H1 (cell line): Measurements from ENCODE around the gene ZNF805. TPM values are rescaled to one million over a fixed set of nuclear protein-coding genes. Genes with fewer than 3 reads are reported as not detected.

Source experiments
- CTCF ChIA-PET: fragments of 300-600 bp; sonication (Branson Sonifier 250); formaldehyde crosslinking; loops from one replicate; lab custom pipeline; 2021; ENCODE audit not compliant: partially characterized antibody; lab: Charles Lee
- POLR2A ChIA-PET: fragments of 300-600 bp; sonication (Branson Sonifier 250); formaldehyde crosslinking; loops from one replicate; lab custom pipeline; 2021; ENCODE audit warnings: inconsistent platforms; ENCODE audit not compliant: partially characterized antibody; lab: Charles Lee
- DNase-seq, 2 experiments: peaks; one replicate each; pipeline versions ENCODE4 v3.0.0 to v3.0.0-alpha.2; 2010 to 2022; ENCODE audit warnings: low spot score in 2 of 2, low read depth in 1 of 2, mixed read lengths in 1 of 2
- FAIRE-seq: peaks from 2 replicates; lab custom pipeline; 2011; peaks lifted over from hg19 to GRCh38; lab: Jason Lieb, UNC
- H2AFZ ChIP-seq: 2 replicates; pipeline ENCODE4 v1.8.1; 2012; ENCODE audit warnings: low read length, inconsistent platforms
- H2AK5ac ChIP-seq: 2 replicates; pipeline ENCODE4 v1.6.1; 2013; ENCODE audit warnings: low read depth, low read length
- H2BK120ac ChIP-seq: replicated peaks from 2 replicates; pipeline ENCODE3; 2013; ENCODE audit warnings: low read depth, low read length, inconsistent platforms
- H2BK12ac ChIP-seq: 2 replicates; pipeline ENCODE4 v1.6.1; 2013; ENCODE audit warnings: low read depth, low read length
- H2BK15ac ChIP-seq: 2 replicates; pipeline ENCODE4 v1.6.1; 2013; ENCODE audit warnings: low read length
- H2BK20ac ChIP-seq: 2 replicates; pipeline ENCODE4 v1.6.1; 2013; ENCODE audit warnings: low read length
- H2BK5ac ChIP-seq: 2 replicates; pipeline ENCODE4 v1.6.1; 2013; ENCODE audit warnings: low read depth, low read length
- H3K14ac ChIP-seq: 2 replicates; pipeline ENCODE4 v1.6.1; 2013; ENCODE audit warnings: inconsistent platforms; ENCODE audit not compliant: insufficient read length
- H3K18ac ChIP-seq: 2 replicates; pipeline ENCODE4 v1.6.1; 2013; ENCODE audit warnings: low read length; ENCODE audit errors: extremely low read depth
- H3K23ac ChIP-seq: 2 replicates; pipeline ENCODE4 v1.6.1; 2013; ENCODE audit warnings: inconsistent platforms; ENCODE audit not compliant: insufficient read length
- H3K23me2 ChIP-seq: 2 replicates; pipeline ENCODE4 v1.6.1; 2013; ENCODE audit warnings: low read depth, low read length
- H3K27ac ChIP-seq: 2 replicates; pipeline ENCODE4 v1.6.1; 2011; ENCODE audit warnings: low read depth, low read length, inconsistent platforms
- H3K27me3 ChIP-seq, 4 experiments: replicated peaks in 1 of 4; 1 replicate in 1 of 4; 2 replicates in 3 of 4; pipeline versions ENCODE4 v1.6.1 to v1.8.1; 2011 to 2013; ENCODE audit warnings: low read length in 3 of 4, mild to moderate bottlenecking in 3 of 4, inconsistent platforms in 2 of 4, mixed read lengths in 2 of 4, moderate library complexity in 1 of 4; ENCODE audit not compliant: control insufficient read depth in 3 of 4, insufficient read depth in 3 of 4; ENCODE audit errors: extremely low read depth in 1 of 4
- H3K36me3 ChIP-seq, 4 experiments: 2 replicates each; pipeline versions ENCODE4 v1.6.1 to v1.8.1; 2011 to 2013; ENCODE audit warnings: mild to moderate bottlenecking in 4 of 4, low read length in 3 of 4, moderate library complexity in 2 of 4, control low read depth in 1 of 4, inconsistent platforms in 1 of 4; ENCODE audit not compliant: insufficient read depth in 4 of 4, control insufficient read depth in 2 of 4
- H3K4ac ChIP-seq: replicated peaks from 2 replicates; pipeline ENCODE3; 2013; ENCODE audit warnings: low read length, low read depth, mixed read lengths, inconsistent platforms; ENCODE audit not compliant: insufficient read length
- H3K4me1 ChIP-seq, 4 experiments: replicated peaks in 1 of 4; 1 replicate in 1 of 4; 2 replicates in 3 of 4; pipeline versions ENCODE4 v1.6.1 to v1.8.1; 2011 to 2013; ENCODE audit warnings: low read length in 3 of 4, inconsistent platforms in 2 of 4, mixed read lengths in 1 of 4; ENCODE audit not compliant: insufficient read depth in 4 of 4, control insufficient read depth in 3 of 4
- H3K4me2 ChIP-seq, 2 experiments: 2 replicates each; pipeline versions ENCODE4 v1.6.1 to v1.8.1; 2011 to 2013; ENCODE audit warnings: low read depth in 2 of 2, low read length in 2 of 2, control low read depth in 1 of 2, inconsistent platforms in 1 of 2, mild to moderate bottlenecking in 1 of 2; ENCODE audit not compliant: insufficient read depth in 1 of 2
- H3K4me3 ChIP-seq, 4 experiments: fragments of 200-600, 300-600 bp in 1 of 4; sonication (generic), shearing (Covaris generic), sonication (Bioruptor Twin) in 1 of 4; 2 replicates each; pipeline versions ENCODE4 v1.5.1 to v1.8.1; 2011 to 2016; ENCODE audit warnings: low read length in 4 of 4, low read depth in 3 of 4, control low read depth in 2 of 4, inconsistent platforms in 2 of 4, mild to moderate bottlenecking in 2 of 4, mixed read lengths in 1 of 4, moderate library complexity in 1 of 4; ENCODE audit not compliant: insufficient read depth in 2 of 4; ENCODE audit errors: extremely low read depth in 1 of 4
- H3K56ac ChIP-seq: replicated peaks from 2 replicates; pipeline ENCODE3; 2013; ENCODE audit warnings: low read depth, mild to moderate bottlenecking, mixed read lengths, low read length, inconsistent platforms; ENCODE audit not compliant: insufficient read length
- H3K79me1 ChIP-seq: 2 replicates; pipeline ENCODE4 v1.6.1; 2013; ENCODE audit warnings: low read depth, low read length, control low read depth
- H3K79me2 ChIP-seq, 2 experiments: 2 replicates each; pipeline versions ENCODE4 v1.6.1 to v1.8.1; 2012 to 2013; ENCODE audit warnings: low read length in 2 of 2, mild to moderate bottlenecking in 2 of 2, inconsistent platforms in 1 of 2; ENCODE audit not compliant: insufficient read depth in 2 of 2, control insufficient read depth in 1 of 2
- H3K9ac ChIP-seq, 4 experiments: replicated peaks in 1 of 4; 1 replicate in 1 of 4; 2 replicates in 3 of 4; pipeline versions ENCODE4 v1.6.1 to v1.8.1; 2011 to 2013; ENCODE audit warnings: low read depth in 3 of 4, low read length in 3 of 4, control low read depth in 2 of 4, mild to moderate bottlenecking in 2 of 4, moderate library complexity in 2 of 4, inconsistent platforms in 1 of 4; ENCODE audit errors: extremely low read depth in 1 of 4
- H3K9me3 ChIP-seq, 2 experiments: 2 replicates each; pipeline versions ENCODE4 v1.6.1 to v1.8.1; 2012 to 2013; ENCODE audit warnings: mild to moderate bottlenecking in 2 of 2, moderate library complexity in 2 of 2, control low read depth in 1 of 2, inconsistent platforms in 1 of 2, low read depth in 1 of 2, low read length in 1 of 2, mixed read lengths in 1 of 2; ENCODE audit not compliant: insufficient read depth in 2 of 2
- H4K20me1 ChIP-seq, 2 experiments: replicated peaks in 1 of 2; 2 replicates each; pipeline versions ENCODE3 to v1.8.1; 2011 to 2013; ENCODE audit warnings: inconsistent platforms in 2 of 2, low read length in 2 of 2, mild to moderate bottlenecking in 1 of 2; ENCODE audit not compliant: insufficient read depth in 2 of 2, control insufficient read depth in 1 of 2
- H4K5ac ChIP-seq: 2 replicates; pipeline ENCODE4 v1.6.1; 2013; ENCODE audit warnings: low read length, low read depth, mixed read lengths, inconsistent platforms; ENCODE audit not compliant: insufficient read length
- H4K8ac ChIP-seq: 2 replicates; pipeline ENCODE4 v1.8.0; 2013; ENCODE audit warnings: mild to moderate bottlenecking, moderate library complexity, low read length, inconsistent platforms; ENCODE audit not compliant: insufficient read depth; ENCODE audit errors: extremely low read depth
- H4K91ac ChIP-seq: replicated peaks from 2 replicates; pipeline ENCODE3; 2013; ENCODE audit warnings: low read length, mixed read lengths, inconsistent platforms; ENCODE audit not compliant: insufficient read length
- CHD2 ChIP-seq: IDR thresholded peaks from 2 replicates; pipeline ENCODE4 v1.6.1; 2012; ENCODE audit warnings: low read length, improper control_type of control experiment
- CREB1 ChIP-seq: IDR thresholded peaks from 2 replicates; pipeline ENCODE4 v1.6.1; 2012; ENCODE audit warnings: inconsistent platforms
- E2F6 ChIP-seq: IDR thresholded peaks from 2 replicates; pipeline ENCODE4 v1.6.1; 2012; ENCODE audit warnings: inconsistent platforms
- KDM1A ChIP-seq: fragments of 200-600, 300-600 bp; sonication (generic); IDR thresholded peaks from 2 replicates; pipeline ENCODE4 v1.7.1; 2016; ENCODE audit warnings: mild to moderate bottlenecking, low read length, borderline replicate concordance
- SP4 ChIP-seq: IDR thresholded peaks from 2 replicates; pipeline ENCODE4 v1.6.1; 2012; ENCODE audit warnings: low read length, inconsistent platforms
- WGBS, 2 experiments: shearing (Covaris generic) in 1 of 2; methylation state at CpG; one replicate each; pipeline versions ENCODE4 v1.1.6 to v1.1.7; 2013 to 2015; ENCODE audit warnings: low lambda C conversion rate in 2 of 2, mixed read lengths in 2 of 2, inconsistent platforms in 1 of 2, low coverage in 1 of 2, missing lambda C conversion rate in 1 of 2; ENCODE audit not compliant: insufficient replicate concordance in 2 of 2, insufficient coverage in 1 of 2, insufficient read length in 1 of 2; ENCODE audit errors: extremely low coverage in 1 of 2, missing lambda C conversion rate in 1 of 2; 5-methylcytosine and 5-hydroxymethylcytosine counted together
- polyA plus RNA-seq, 7 experiments: library from polyadenylated mRNA; depleted of rRNA in 3 of 7; stranded (reverse) in 5 of 7; unstranded in 2 of 7; fragments of >200 nt in 5 of 7; fragments of 200-250 nt in 2 of 7; gene quantifications; 1 replicate in 5 of 7; 2 replicates in 1 of 7; 4 replicates in 1 of 7; pipeline versions ENCODE4 v1.2.1 to v1.2.3, GENCODE V29; 2011 to 2013; ENCODE audit warnings: missing spikeins in 2 of 7, mixed read lengths in 2 of 7
- total RNA-seq: library from RNA; stranded (reverse); fragmentation: NEBNext Ultra II Directional; extraction: Animal tissue kit (Norgen Biotek cat#: 25700); gene quantifications from 2 replicates; pipeline ENCODE4 v1.2.1, GENCODE V29; 2021
- TF ChIP-seq, protein P1 (sequence below): IDR thresholded peaks from 2 replicates; pipeline ENCODE4 v1.6.1; 2011; ENCODE audit warnings: low read depth, mild to moderate bottlenecking, low read length; ENCODE audit not compliant: insufficient read depth

Gene ZNF805
- total and polyA plus RNA-seq, 2 of the 8 experiments (the other 6 are each of a cell fraction or from before 2014, with no cell fraction given), result 2.3 to 14.8 TPM

GRCh38 chr19:57233207-57233606 is 7.2 kb upstream of the ZNF805 start:
- Histone ChIP-seq H3K79me2 (no peaks in the 10 kb centered on the region), H3K4me1 (peaks cover 0 to 8% (median 0%) of the 10 kb centered on the region in 4 experiments; a peak in 1 of 7 replicates), H3K4ac (no peak overlapping the region), H3K18ac (no peak overlapping the region), H2BK12ac (no peak overlapping the region), H3K14ac (no peak overlapping the region), H3K27ac (no peak overlapping the region), H4K20me1 (no peaks in the 10 kb centered on the region), H3K27me3 (no peaks in the 10 kb centered on the region; a peak in 2 of 7 replicates), H3K4me3 (no peak overlapping the region), H3K56ac (no peak overlapping the region), H3K23me2 (peaks cover 7% of the 10 kb centered on the region; the same call in 1 of the 2 replicates), H3K36me3 (no peaks in the 10 kb centered on the region), H4K8ac (no peak overlapping the region), H2AFZ (no peak overlapping the region), H4K91ac (no peak overlapping the region), H2AK5ac (no peak overlapping the region), H2BK120ac (no peak overlapping the region), H2BK15ac (no peak overlapping the region), H4K5ac (no peak overlapping the region), H3K23ac (no peak overlapping the region), H3K9me3 (no peaks in the 10 kb centered on the region), H2BK5ac (no peak overlapping the region), H2BK20ac (no peak overlapping the region), H3K9ac (no peak overlapping the region), H3K79me1 (no peaks in the 10 kb centered on the region), H3K4me2 (no peak overlapping the region)
- WGBS, 2 experiments, result 67% methylated on average over 1 of the region's 1 CpG; no CpG with 5 or more reads in 1 of the 2 experiments
- ChIA-PET CTCF (interaction anchor here (1.2 kb wide), 1 partner anchor 14 kb away, joined by 4 read pairs; no protein-coding TSS in a partner anchor), POLR2A (interaction anchor here (1.6 kb wide), 1 partner anchor 14 kb away, joined by 3 read pairs; no protein-coding TSS in a partner anchor)
- TF ChIP-seq KDM1A (no peak), SP4 (no peak), E2F6 (no peak), CHD2 (no peak), CREB1 (no peak)
- TF ChIP-seq, protein P1, sequence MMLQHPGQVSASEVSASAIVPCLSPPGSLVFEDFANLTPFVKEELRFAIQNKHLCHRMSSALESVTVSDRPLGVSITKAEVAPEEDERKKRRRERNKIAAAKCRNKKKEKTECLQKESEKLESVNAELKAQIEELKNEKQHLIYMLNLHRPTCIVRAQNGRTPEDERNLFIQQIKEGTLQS, result no peak
- FAIRE-seq, result no peak
- no peak for DNase-seq
